Chondrocyte (in vitro differentiated cells): ENCODE data around the gene BHLHE41. TPM values are rescaled to one million over a fixed set of nuclear protein-coding genes. Genes with fewer than 3 reads are reported as not detected.

Experiments used
- DNase-seq: peaks from one replicate; pipeline ENCODE4 v3.0.0; 2021; ENCODE audit warnings: mixed read lengths, low spot score
- H3K27ac Mint-ChIP-seq: one replicate; pipeline ENCODE4 v1.8.0; 2021; ENCODE audit warnings: mild to moderate bottlenecking, moderate library complexity, mixed read lengths; ENCODE audit not compliant: unreplicated experiment
- H3K27me3 Mint-ChIP-seq: 2 replicates; pipeline ENCODE4 v1.8.0; 2021; ENCODE audit warnings: low read depth, mixed read lengths
- H3K36me3 Mint-ChIP-seq: 2 replicates; pipeline ENCODE4 v1.8.0; 2021; ENCODE audit warnings: low read depth, mixed read lengths
- H3K4me1 Mint-ChIP-seq: 2 replicates; pipeline ENCODE4 v1.8.0; 2021; ENCODE audit warnings: low read depth, mild to moderate bottlenecking, mixed read lengths
- H3K4me3 Mint-ChIP-seq: one replicate; pipeline ENCODE4 v1.8.0; 2021; ENCODE audit warnings: mild to moderate bottlenecking, moderate library complexity, mixed read lengths; ENCODE audit not compliant: unreplicated experiment
- H3K9me3 Mint-ChIP-seq: 2 replicates; pipeline ENCODE4 v1.8.0; 2021; ENCODE audit warnings: low read depth, mixed read lengths
- CTCF ChIP-seq: fragments of 200-600 bp; sonication (generic); IDR thresholded peaks from 2 replicates; pipeline ENCODE4 v1.5.0; 2021; ENCODE audit warnings: antibody characterized with exemption, mild to moderate bottlenecking, moderate library complexity
- total RNA-seq: library from RNA; stranded (reverse); gene quantifications from 3 replicates; pipeline ENCODE4 v1.2.1, GENCODE V29; 2021

The BHLHE41 gene
- total RNA-seq, 1 donor from 2014 or later: 6.0 TPM

GRCh38 chr12:26077915-26078702, 46.7 kb downstream of the BHLHE41 start:
- Mint-ChIP-seq H3K9me3 (peaks cover 5% of the 10 kb centered on the region), H3K27ac (no peak overlapping the region), H3K36me3 (peaks cover 7% of the 10 kb centered on the region), H3K4me1 (no peaks in the 10 kb centered on the region), H3K27me3 (no peaks in the 10 kb centered on the region), H3K4me3 (no peak overlapping the region)
- TF ChIP-seq CTCF: no peak
- DNase-seq: no peak

Other genes with a start within 250 kb of the BHLHE41 start
- 28.1 to 54.6 TPM (median 46.2 TPM) in 3 replicates for gene RASSF8, start 166.4 kb downstream of the BHLHE41 start, total RNA-seq
- 38.9 to 42.9 TPM (median 39.2 TPM) in 3 replicates for gene SSPN, start 70.5 kb upstream of the BHLHE41 start, total RNA-seq